ENCODE measurements around the gene ZNF333. TPM values are rescaled to one million over a fixed set of nuclear protein-coding genes. Genes with fewer than 3 reads are reported as not detected.
A peak's percentile ranks its signal among the peaks of the same experiment; 100 is the strongest.

The ZNF333 gene
- polyA plus RNA-seq, 3 donors: 7.6 to 43.0 (median 9.3) TPM

DNA sequence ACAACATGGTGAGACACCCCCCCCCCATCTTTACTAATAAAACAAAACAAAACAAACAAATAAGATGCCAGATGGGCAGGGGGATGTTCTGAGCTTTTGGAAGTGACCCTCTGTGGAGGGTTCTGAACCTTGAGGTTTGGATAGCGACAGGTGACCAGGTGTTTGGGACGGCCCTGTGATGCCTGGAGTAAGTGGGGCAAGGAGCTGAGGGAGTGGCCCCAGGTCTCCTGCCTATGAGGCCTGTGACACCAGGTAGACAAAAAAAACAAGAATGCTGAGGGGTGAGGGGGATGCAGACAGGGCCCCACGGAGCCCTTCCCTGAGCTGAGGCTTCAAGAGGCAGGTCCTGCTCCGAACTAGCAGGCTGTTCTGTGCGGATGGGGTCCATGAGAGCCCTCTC lies 79.4 kb downstream of the ZNF333 start:
- H2AFZ ChIP-seq (ENCODE audit: insufficient read depth, low read depth, low read length, poor library complexity, severe bottlenecking): no peak overlapping the region
- DNase-seq: no peak
- no peak overlapping the region for H3K27ac ChIP-seq (ENCODE audit: low read depth in 1 of 2, low read length in 2 of 2)
- peaks cover 100% of the 10 kb centered on the region for H4K20me1 ChIP-seq (ENCODE audit: insufficient read depth, low read length)
- H3K36me3 Mint-ChIP-seq: peaks cover 90 to 99% of the 10 kb centered on the region in 2 donors
- WGBS (ENCODE audit: insufficient coverage): 96% methylated on average over 4 of the region's 5 CpGs
- H3K27me3 Mint-ChIP-seq (ENCODE audit: low read depth in 3 of 3): peaks cover 0 to 3% (median 3%) of the 10 kb centered on the region in 3 donors
- no peak overlapping the region for H3K27ac Mint-ChIP-seq
- no peak overlapping the region for H3K4me3 Mint-ChIP-seq
- no peaks in the 10 kb centered on the region for H3K9me3 ChIP-seq (replicated peaks in 1 of 2; ENCODE audit: control insufficient read depth in 1 of 2, insufficient read depth in 1 of 2, low read length in 2 of 2)
- H3K79me2 ChIP-seq (ENCODE audit: insufficient read depth, low read length): peaks cover 4% of the 10 kb centered on the region
- intact Hi-C loops (cut with micrococcal nuclease): no loop called here
- H3K4me1 Mint-ChIP-seq: peaks cover 31% of the 10 kb centered on the region
- peaks cover 0 to 2% (median under 1%) of the 10 kb centered on the region in 7 donors for H3K9me3 Mint-ChIP-seq
- peaks cover 88 to 98% of the 10 kb centered on the region in 2 donors for H3K36me3 ChIP-seq (replicated peaks in 1 of 2; ENCODE audit: control insufficient read depth in 1 of 2, insufficient read depth in 2 of 2, low read length in 2 of 2)
- H3K4me2 ChIP-seq (replicated peaks; ENCODE audit: extremely low read depth, low read length, poor library complexity, severe bottlenecking): no peak overlapping the region
- H3K4me3 ChIP-seq (replicated peaks in 1 of 3; ENCODE audit: low read depth in 2 of 3, low read length in 3 of 3): no peak overlapping the region
- peaks cover 5 to 6% of the 10 kb centered on the region in 2 donors for H3K4me1 ChIP-seq (ENCODE audit: control insufficient read depth in 1 of 2, insufficient read depth in 2 of 2, low read length in 2 of 2)
- no peaks in the 10 kb centered on the region for H3K27me3 ChIP-seq (ENCODE audit: control insufficient read depth in 2 of 2, insufficient read depth in 2 of 2, low read length in 2 of 2)
- TF ChIP-seq, protein P1, sequence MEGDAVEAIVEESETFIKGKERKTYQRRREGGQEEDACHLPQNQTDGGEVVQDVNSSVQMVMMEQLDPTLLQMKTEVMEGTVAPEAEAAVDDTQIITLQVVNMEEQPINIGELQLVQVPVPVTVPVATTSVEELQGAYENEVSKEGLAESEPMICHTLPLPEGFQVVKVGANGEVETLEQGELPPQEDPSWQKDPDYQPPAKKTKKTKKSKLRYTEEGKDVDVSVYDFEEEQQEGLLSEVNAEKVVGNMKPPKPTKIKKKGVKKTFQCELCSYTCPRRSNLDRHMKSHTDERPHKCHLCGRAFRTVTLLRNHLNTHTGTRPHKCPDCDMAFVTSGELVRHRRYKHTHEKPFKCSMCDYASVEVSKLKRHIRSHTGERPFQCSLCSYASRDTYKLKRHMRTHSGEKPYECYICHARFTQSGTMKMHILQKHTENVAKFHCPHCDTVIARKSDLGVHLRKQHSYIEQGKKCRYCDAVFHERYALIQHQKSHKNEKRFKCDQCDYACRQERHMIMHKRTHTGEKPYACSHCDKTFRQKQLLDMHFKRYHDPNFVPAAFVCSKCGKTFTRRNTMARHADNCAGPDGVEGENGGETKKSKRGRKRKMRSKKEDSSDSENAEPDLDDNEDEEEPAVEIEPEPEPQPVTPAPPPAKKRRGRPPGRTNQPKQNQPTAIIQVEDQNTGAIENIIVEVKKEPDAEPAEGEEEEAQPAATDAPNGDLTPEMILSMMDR (IDR thresholded peaks at IDR 0.05): no peak
- no peak overlapping the region for H3K9ac ChIP-seq (ENCODE audit: insufficient read depth, low read length, poor library complexity, severe bottlenecking)

DNA sequence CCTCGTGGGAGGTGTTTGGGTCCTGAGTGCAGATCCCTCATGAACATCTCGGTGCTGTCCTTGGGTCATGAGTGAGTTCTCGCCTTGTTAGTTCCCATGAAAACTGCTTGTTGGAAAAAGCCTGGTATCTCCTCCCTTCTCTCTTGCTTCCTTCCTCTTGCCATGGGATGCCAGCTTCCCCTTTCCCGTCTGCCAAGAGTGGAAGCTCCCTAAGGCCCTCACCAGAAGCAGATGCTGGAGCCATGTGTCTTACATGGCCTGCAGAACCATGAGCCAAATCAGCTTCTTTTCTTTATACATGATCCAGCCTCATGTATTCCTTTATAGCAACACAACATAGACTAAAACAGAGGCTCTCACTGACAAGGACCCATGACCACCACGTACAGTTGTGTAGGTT lies 80.3 kb downstream of the ZNF333 start:
- peaks cover 2 to 12% of the 10 kb centered on the region in 2 donors for H3K4me1 ChIP-seq (ENCODE audit: control insufficient read depth in 1 of 2, insufficient read depth in 2 of 2, low read length in 2 of 2)
- Mint-ChIP-seq H3K9me3 (peaks cover 0 to 2% (median 0%) of the 10 kb centered on the region in 7 donors), H3K27me3 (ENCODE audit: low read depth in 3 of 3) (peaks cover 0 to 4% (median 4%) of the 10 kb centered on the region in 3 donors), H3K4me1 (peaks cover 28% of the 10 kb centered on the region), H3K27ac (no peak overlapping the region), H3K36me3 (peaks cover 83 to 94% of the 10 kb centered on the region in 2 donors), H3K4me3 (peak overlapping the region in 1 of 2 donors; percentile 31)
- no peak overlapping the region for H3K4me3 ChIP-seq (replicated peaks in 1 of 3; ENCODE audit: low read depth in 2 of 3, low read length in 3 of 3)
- WGBS (ENCODE audit: insufficient coverage): 50% methylated on average over 2 of the region's 5 CpGs
- H3K27me3 ChIP-seq (ENCODE audit: control insufficient read depth in 2 of 2, insufficient read depth in 2 of 2, low read length in 2 of 2): no peaks in the 10 kb centered on the region
- TF ChIP-seq, protein P1 (IDR thresholded peaks at IDR 0.05): no peak
- H3K79me2 ChIP-seq (ENCODE audit: insufficient read depth, low read length): peaks cover 12% of the 10 kb centered on the region
- no peak overlapping the region for H2AFZ ChIP-seq (ENCODE audit: insufficient read depth, low read depth, low read length, poor library complexity, severe bottlenecking)
- intact Hi-C loops (cut with micrococcal nuclease): loop anchor here in 1 of 2 donors (10.0 kb wide), 1 partner anchor 195 kb away; the partner anchor contains the start of gene NDUFB7
- no peak for DNase-seq
- no peak overlapping the region for H3K9ac ChIP-seq (ENCODE audit: insufficient read depth, low read length, poor library complexity, severe bottlenecking)
- no peak overlapping the region for H3K27ac ChIP-seq (ENCODE audit: low read depth in 1 of 2, low read length in 2 of 2)
- no peak overlapping the region for H3K4me2 ChIP-seq (replicated peaks; ENCODE audit: extremely low read depth, low read length, poor library complexity, severe bottlenecking)
- H4K20me1 ChIP-seq (ENCODE audit: insufficient read depth, low read length): peaks cover 100% of the 10 kb centered on the region
- peaks cover 81 to 93% of the 10 kb centered on the region in 2 donors for H3K36me3 ChIP-seq (replicated peaks in 1 of 2; ENCODE audit: control insufficient read depth in 1 of 2, insufficient read depth in 2 of 2, low read length in 2 of 2)
- no peaks in the 10 kb centered on the region for H3K9me3 ChIP-seq (replicated peaks in 1 of 2; ENCODE audit: control insufficient read depth in 1 of 2, insufficient read depth in 1 of 2, low read length in 2 of 2)
